Heart right ventricle (tissue), 16 donors: ENCODE measurements around the gene FAM184A. TPM values are rescaled to one million over a fixed set of nuclear protein-coding genes. Genes with fewer than 3 reads are reported as not detected.

Experiments used
- ATAC-seq, 8 donors: fragments of 200-7000 bp; cut with Tn5 transposase; one replicate each; pipeline ENCODE4 v1.9.1; 2020; ENCODE audit warnings: mild to moderate bottlenecking in 8 of 8, moderate library complexity in 8 of 8, moderate number of reproducible peaks in 1 of 8
- DNase-seq, 2 donors: peaks; one replicate each; pipeline ENCODE4 v3.0.0-alpha.2; 2020
- H3K27ac ChIP-seq, 10 donors: fragments of 200-600 bp; sonication (generic) in 2 of 10; one replicate each; pipeline versions ENCODE4 v1.5.0 to v1.8.0; 2020 to 2022; ENCODE audit warnings: mild to moderate bottlenecking in 3 of 10
- H3K27me3 ChIP-seq, 7 donors: fragments of 200-600 bp; one replicate each; pipeline ENCODE4 v1.8.0; 2021 to 2022; ENCODE audit warnings: mild to moderate bottlenecking in 2 of 7
- H3K36me3 ChIP-seq, 9 donors: fragments of 200-600 bp; sonication (generic) in 1 of 9; one replicate each; pipeline versions ENCODE4 v1.5.0 to v1.8.0; 2020 to 2022; ENCODE audit warnings: mild to moderate bottlenecking in 2 of 9
- H3K4me1 ChIP-seq, 9 donors: fragments of 200-600 bp; sonication (generic) in 1 of 9; one replicate each; pipeline versions ENCODE4 v1.5.0 to v1.8.0; 2020 to 2022; ENCODE audit warnings: mild to moderate bottlenecking in 4 of 9
- H3K4me3 ChIP-seq, 10 donors: fragments of 200-600 bp; sonication (generic) in 2 of 10; one replicate each; pipeline versions ENCODE4 v1.5.0 to v1.8.0; 2020 to 2022; ENCODE audit warnings: mild to moderate bottlenecking in 7 of 10, moderate library complexity in 2 of 10
- H3K9me3 ChIP-seq, 11 donors: fragments of 200-600 bp in 10 of 11; sonication (generic) in 2 of 11; one replicate each; pipeline versions ENCODE4 v1.5.0 to v1.8.0; 2013 to 2022; ENCODE audit warnings: mild to moderate bottlenecking in 2 of 11, control low read depth in 1 of 11, moderate library complexity in 1 of 11
- CTCF ChIP-seq, 9 donors: fragments of 200-600 bp; sonication (generic) in 2 of 9; IDR thresholded peaks; one replicate each; pipeline versions ENCODE4 v1.5.0 to v1.8.0; 2021 to 2022; ENCODE audit warnings: antibody characterized with exemption in 9 of 9, mild to moderate bottlenecking in 5 of 9, moderate library complexity in 1 of 9
- WGBS, 2 donors: extraction: QIAGEN DNeasy Blood & Tissue Kit; methylation state at CpG; one replicate each; pipeline ENCODE4 v1.1.7; 2013; ENCODE audit warnings: inconsistent platforms in 1 of 2; 5-methylcytosine and 5-hydroxymethylcytosine counted together
- intact Hi-C, 10 donors: fragments of 100-400 bp; cut with DNase I; formaldehyde crosslinking; loops; one replicate each; pipeline versions ENCODE4 v1.11.1 to v1.14.2; 2022
- polyA plus RNA-seq, 2 donors: library from polyadenylated mRNA; stranded (reverse); fragments of 200-250 nt; gene quantifications; one replicate each; pipeline ENCODE4 v1.2.3, GENCODE V29; 2013
- total RNA-seq, 10 donors: library from RNA; stranded (reverse); fragmentation: NEBNext Ultra II Directional in 3 of 10; extraction: Animal tissue kit (Norgen Biotek cat#: 25700) in 3 of 10; gene quantifications; one replicate each; pipeline versions ENCODE4 v1.2.1 to v1.2.4, GENCODE V29; 2021 to 2023
- donor health status: Arrhythmogenic right ventricular cardiomyopathy.
- donor health status: ischemic (EF 13 %, LVEDD 7.1; RV severe dilation, severe dysfunction).
- donor health status: healthy with polysubstance abuse.
- donor health status: DM: no; HTN: yes; CAD: no.
- donor health status: DM: no; HTN: no; CAD: no.
- donor health status: ischemic (EF 25% LVEDD 6.9; RV normal size, moderate dysfunction).
- donor health status: ischemic (EF 25% LVEDD 5.7; RV mildly dilated, moderate dysfunction).
- donor health status: healthy.
- donor health status: DM: yes; HTN: yes; CAD: no.
- donor health status: Ischemic cardiomyopathy.
- donor health status: ischemic (EF 35%, LVEDD 5.7; RV mildly dilated, moderate dysfunction).
- donor health status: nonischemic (EF 11% LVEDD 7.7; RV severe dilation, severe dysfunction).
- donor health status: DM: yes; HTN: yes; CAD: no.
- donor health status: PGD.
- donor health status: ischemic (EF 29% LVEDD 5.4; RV normal size, mild dysfunction).
- donor health status: nonischemic (EF 23%, LVEDD 6.1; RV moderate dilation, normal function).

Gene FAM184A
- total and polyA plus RNA-seq, 12 donors = 0.16 to 3.0 (median 0.42) TPM

GRCh38 chr6:118984342-118984741, 94.1 kb downstream of the FAM184A start:
- no peak overlapping the region for H3K4me3 ChIP-seq
- 98 to 100% methylated on average over 2 of the region's 2 CpGs for WGBS, 2 donors

GRCh38 chr6:118982575-118982911, 95.9 kb downstream of the FAM184A start:
- no peaks in the 10 kb centered on the region for H3K27me3 ChIP-seq
- TF ChIP-seq CTCF (IDR thresholded peaks at IDR 0.05) = no peak
- H3K27ac ChIP-seq = no peak overlapping the region
- 86 to 92% methylated on average over 3 of the region's 3 CpGs for WGBS, 2 donors
- peaks cover 0 to 8% (median 0%) of the 10 kb centered on the region in 9 donors for H3K4me1 ChIP-seq
- H3K9me3 ChIP-seq = no peaks in the 10 kb centered on the region
- no peaks in the 10 kb centered on the region for H3K36me3 ChIP-seq
- ATAC-seq (no peak), DNase-seq (no peak)
- no peak overlapping the region for H3K4me3 ChIP-seq
- intact Hi-C loops = no loop called here

More at GRCh38 chr6:118984342-118984741, 94.1 kb downstream of the FAM184A start:
- no peak for ATAC-seq
- DNase-seq = no peak
- intact Hi-C loops = no loop called here
- Histone ChIP-seq H3K27ac (no peak overlapping the region), H3K27me3 (no peaks in the 10 kb centered on the region), H3K4me1 (peaks cover 0 to 8% (median 0%) of the 10 kb centered on the region in 9 donors), H3K9me3 (no peaks in the 10 kb centered on the region), H3K36me3 (no peaks in the 10 kb centered on the region)
- TF ChIP-seq CTCF (IDR thresholded peaks at IDR 0.05) = no peak

DNA sequence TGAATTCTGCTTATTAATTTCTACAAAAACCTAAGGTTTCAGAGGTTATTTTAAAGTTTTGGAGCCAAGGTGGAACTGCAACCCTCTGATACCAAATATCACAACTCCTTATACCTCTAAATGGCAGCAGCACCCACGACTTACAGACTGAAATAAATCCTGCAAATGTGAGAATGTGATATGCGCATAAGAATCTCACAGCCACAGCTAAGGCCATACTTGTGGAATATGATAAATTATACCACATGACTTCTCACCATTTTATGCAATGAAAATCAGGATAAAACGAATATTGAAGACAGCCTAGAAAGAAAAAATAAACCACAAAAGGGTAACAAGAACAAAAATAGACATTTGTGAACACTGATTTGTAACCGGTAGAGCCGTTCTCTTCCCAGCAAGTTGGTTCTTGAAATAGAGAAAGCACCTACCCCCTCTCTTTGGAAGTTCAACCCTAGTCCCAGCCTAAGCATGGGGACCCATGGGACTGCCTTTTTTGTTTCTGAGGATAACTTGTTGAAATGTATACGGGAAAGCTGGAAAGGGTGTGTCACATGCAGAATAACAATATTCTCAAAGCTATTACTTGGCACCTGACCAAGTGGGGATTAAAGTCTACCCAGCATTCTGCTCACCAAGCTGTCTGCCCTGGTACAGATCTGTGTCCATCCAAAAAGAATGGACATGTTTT, 96.4 kb downstream of the FAM184A start:
- no peaks in the 10 kb centered on the region for H3K36me3 ChIP-seq
- intact Hi-C loops = no loop called here
- no peaks in the 10 kb centered on the region for H3K9me3 ChIP-seq
- DNase-seq = no peak
- no peak for TF ChIP-seq CTCF (IDR thresholded peaks at IDR 0.05)
- peaks cover 0 to 8% (median 0%) of the 10 kb centered on the region in 9 donors for H3K4me1 ChIP-seq
- 76 to 83% methylated on average over 6 of the region's 6 CpGs for WGBS, 2 donors
- no peaks in the 10 kb centered on the region for H3K27me3 ChIP-seq
- ATAC-seq = no peak
- no peak overlapping the region for H3K27ac ChIP-seq
- no peak overlapping the region for H3K4me3 ChIP-seq

DNA sequence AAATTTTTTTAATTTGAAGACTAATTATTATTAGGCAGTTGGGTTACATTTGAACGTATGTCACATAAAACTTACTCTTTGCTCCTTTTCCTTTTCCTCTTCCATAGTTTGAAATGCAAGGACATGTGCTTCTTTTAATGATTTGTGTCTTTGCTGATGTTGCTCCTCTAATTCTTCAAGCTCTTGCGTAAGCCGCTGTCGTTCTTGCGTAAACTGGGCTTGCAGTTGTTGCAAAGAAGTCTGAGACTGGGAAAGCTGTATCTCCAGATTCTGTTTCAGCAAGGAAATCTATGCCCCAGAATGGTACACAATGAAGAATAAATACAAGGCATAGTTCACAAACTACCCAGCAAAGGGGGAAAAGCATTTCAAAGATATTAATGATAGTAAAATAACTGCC, 98.4 kb downstream of the FAM184A start:
- Histone ChIP-seq H3K4me3 (no peak overlapping the region), H3K4me1 (peaks cover 0 to 6% (median 0%) of the 10 kb centered on the region in 9 donors), H3K27me3 (no peaks in the 10 kb centered on the region), H3K9me3 (no peaks in the 10 kb centered on the region), H3K27ac (no peak overlapping the region), H3K36me3 (no peaks in the 10 kb centered on the region)
- intact Hi-C loops = no loop called here
- ATAC-seq (no peak), DNase-seq (no peak)
- no peak for TF ChIP-seq CTCF (IDR thresholded peaks at IDR 0.05)
- WGBS, 2 donors = 94% methylated on average over 5 of the region's 5 CpGs
